ENCODE measurements around the gene MREG. TPM values are rescaled to one million over a fixed set of nuclear protein-coding genes. Genes with fewer than 3 reads are reported as not detected.

The MREG gene
- total RNA-seq, 4 donors from 2014 or later = 31.7 to 41.0 (median 35.5) TPM

GRCh38 chr2:216002693-216003092 is 10.7 kb downstream of the MREG start:
- H3K4me3 ChIP-seq (ENCODE audit: low read depth, poor library complexity, severe bottlenecking) = no peak overlapping the region
- intact Hi-C loops (cut with DNase I; ENCODE audit: low total_unique reads) = no loop called here
- DNase-seq (ENCODE audit: low spot score in 2 of 2) = no peak
- WGBS, 2 donors = 76 to 89% methylated on average over 2 of the region's 2 CpGs
- TF ChIP-seq POLR2A (IDR thresholded peaks at IDR 0.05) (no peak), CTCF (IDR thresholded peaks at IDR 0.05) (no peak)

GRCh38 chr2:216002101-216002678 is 11.2 kb downstream of the MREG start:
- intact Hi-C loops (cut with DNase I; ENCODE audit: low total_unique reads) = no loop called here
- TF ChIP-seq POLR2A (IDR thresholded peaks at IDR 0.05) (no peak), CTCF (IDR thresholded peaks at IDR 0.05) (no peak)
- 36 to 51% methylated on average over 5 of the region's 5 CpGs for WGBS, 2 donors

GRCh38 chr2:216001216-216002100 is 11.9 kb downstream of the MREG start:
- no peak for DNase-seq (ENCODE audit: low spot score in 2 of 2)
- intact Hi-C loops (cut with DNase I; ENCODE audit: low total_unique reads) = no loop called here
- H3K4me3 ChIP-seq (ENCODE audit: low read depth, poor library complexity, severe bottlenecking) = no peak overlapping the region
- WGBS, 2 donors = 85 to 86% methylated on average over 9 of the region's 9 CpGs
- TF ChIP-seq POLR2A (IDR thresholded peaks at IDR 0.05) = no peak
- TF ChIP-seq CTCF (IDR thresholded peaks at IDR 0.05) = no peak

More at GRCh38 chr2:216002101-216002678, 11.2 kb downstream of the MREG start:
- H3K4me3 ChIP-seq (ENCODE audit: low read depth, poor library complexity, severe bottlenecking) = no peak overlapping the region
- DNase-seq (ENCODE audit: low spot score in 2 of 2) = no peak

- intact Hi-C loops (cut with DNase I; ENCODE audit: low total_unique reads) = no loop called here
- TF ChIP-seq POLR2A (IDR thresholded peaks at IDR 0.05) (no peak), CTCF (IDR thresholded peaks at IDR 0.05) (no peak)
- WGBS, 2 donors = 79 to 80% methylated on average over 2 of the region's 2 CpGs
- no peak for DNase-seq (ENCODE audit: low spot score in 2 of 2)
- no peak overlapping the region for H3K4me3 ChIP-seq (ENCODE audit: low read depth, poor library complexity, severe bottlenecking)
Measured at GRCh38 chr2:215998636-215999035, 14.7 kb downstream of the MREG start.

GRCh38 chr2:215997219-215997618 is 16.1 kb downstream of the MREG start:
- intact Hi-C loops (cut with DNase I; ENCODE audit: low total_unique reads) = no loop called here
- no peak for DNase-seq (ENCODE audit: low spot score in 2 of 2)

More at GRCh38 chr2:215997219-215997618, 16.1 kb downstream of the MREG start:
- WGBS, 2 donors = 97 to 100% methylated on average over 1 of the region's 1 CpG
- TF ChIP-seq CTCF (IDR thresholded peaks at IDR 0.05) = no peak
- TF ChIP-seq POLR2A (IDR thresholded peaks at IDR 0.05) = no peak
- no peak overlapping the region for H3K4me3 ChIP-seq (ENCODE audit: low read depth, poor library complexity, severe bottlenecking)

Data from lower leg skin (tissue), 4 donors.